SK-MEL-5 (cell line): ENCODE measurements around the gene NXT1. TPM values are rescaled to one million over a fixed set of nuclear protein-coding genes. Genes with fewer than 3 reads are reported as not detected.

Experiments
- DNase-seq: peaks from one replicate; pipeline ENCODE4 v3.0.0-alpha.2; 2016; ENCODE audit warnings: low read depth, low spot score
- in situ Hi-C: cut with HindIII; loops from 2 replicates; pipeline ENCODE4 v1.10.0; 2016; ENCODE audit warnings: low sequenced_read_pairs, high pct_unique_total_duplicates, low pct_unique_long_range_greater_than_20kb
- total RNA-seq: library from RNA; depleted of rRNA; stranded (reverse); fragments of >200 nt; shearing (Covaris generic); gene quantifications from 2 replicates; pipeline ENCODE4 v1.2.3, GENCODE V29; 2014

Gene NXT1
- total RNA-seq, 1 experiment from 2014 or later = 39.8 TPM

DNA sequence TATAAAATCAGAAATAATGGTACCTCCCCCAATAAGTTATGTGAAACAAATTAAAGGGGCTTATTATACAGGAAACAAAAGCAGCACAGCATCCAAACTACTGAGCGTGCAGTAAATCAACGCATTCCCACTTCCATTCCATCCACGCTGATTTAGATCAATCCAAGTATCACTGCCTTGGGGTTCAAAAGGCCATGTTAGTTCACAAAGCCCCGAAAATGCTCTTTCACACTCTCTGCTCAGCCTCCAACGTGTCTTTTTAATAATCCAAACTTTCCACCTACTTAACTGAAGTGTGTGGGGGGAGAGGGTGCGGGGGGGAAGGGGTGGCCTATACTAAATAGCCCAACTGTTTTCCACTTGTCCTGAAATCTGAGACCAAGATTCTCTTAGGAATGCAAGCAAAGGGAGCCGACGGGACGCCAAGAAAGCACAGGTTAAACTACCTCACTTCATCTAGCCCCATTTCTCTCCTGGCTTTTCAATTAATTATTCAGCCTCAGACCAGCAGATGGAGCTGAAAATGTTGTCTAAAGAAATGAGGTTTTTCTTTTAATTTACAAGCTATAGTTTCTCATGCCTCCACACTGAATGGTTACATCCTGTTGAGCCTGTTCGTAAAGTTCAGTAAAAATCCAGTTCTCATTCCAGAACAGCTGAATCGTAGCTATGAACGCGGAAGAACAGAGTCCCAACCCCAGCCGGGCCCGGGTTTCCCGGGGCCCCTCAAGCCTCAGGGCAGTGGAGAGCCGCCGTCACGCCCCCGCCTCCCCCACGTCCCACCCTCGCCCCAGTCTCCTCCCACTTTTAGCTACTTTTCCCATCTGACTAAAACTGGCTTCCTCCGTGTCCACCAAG is 1.0 kb upstream of the NXT1 start:
- in situ Hi-C loops = no loop called here

DNA sequence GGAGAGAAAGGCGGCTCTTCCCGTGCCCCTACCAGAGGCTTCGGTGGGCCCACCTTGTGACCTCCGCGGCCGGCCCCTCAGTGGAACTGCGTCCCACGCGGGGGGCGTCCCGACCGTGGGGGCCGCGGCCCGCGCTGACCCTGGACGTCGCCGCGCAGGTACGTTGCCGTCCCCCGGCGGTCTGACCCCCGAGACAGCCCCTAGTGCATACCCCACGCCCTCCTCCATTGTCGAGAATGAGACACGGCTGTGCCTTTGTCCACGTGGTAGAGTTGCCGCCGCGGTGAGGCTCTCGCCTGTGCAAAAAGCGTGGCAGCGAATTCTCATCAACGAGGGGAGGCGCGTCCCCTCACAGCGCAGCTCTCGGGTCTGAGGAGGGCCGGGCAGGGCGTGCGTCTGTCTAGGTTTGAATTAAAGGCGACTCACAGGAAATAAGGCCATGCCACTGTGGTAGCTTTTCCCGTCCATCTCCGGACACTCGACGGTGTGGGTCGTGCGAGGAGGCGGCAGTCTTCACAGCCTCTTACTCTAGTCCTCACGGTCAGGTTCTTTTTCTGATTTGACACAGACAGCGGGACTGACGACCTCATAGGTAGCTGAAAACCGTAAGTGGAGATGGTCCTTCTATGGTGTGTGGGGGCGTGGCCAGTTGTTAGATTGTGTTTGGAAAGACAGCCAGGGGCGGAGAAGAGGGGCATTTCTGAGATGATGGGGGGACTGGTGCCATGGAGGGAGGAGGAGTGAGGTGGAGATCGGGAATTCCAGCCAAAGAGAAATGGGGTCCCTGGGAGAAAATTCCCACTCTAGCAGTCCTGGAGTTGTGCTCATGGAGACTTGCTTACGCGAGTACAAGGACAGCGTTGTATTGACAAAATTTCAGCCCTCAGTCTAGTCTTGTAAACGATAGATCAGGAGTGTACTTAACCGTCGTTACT is 580 bp downstream of the NXT1 start:
- in situ Hi-C loops = no loop called here
- peak; percentile 47 for DNase-seq

More for the DNA sequence above, 1.0 kb upstream of the NXT1 start:
- peak; percentile 75 for DNase-seq

DNA sequence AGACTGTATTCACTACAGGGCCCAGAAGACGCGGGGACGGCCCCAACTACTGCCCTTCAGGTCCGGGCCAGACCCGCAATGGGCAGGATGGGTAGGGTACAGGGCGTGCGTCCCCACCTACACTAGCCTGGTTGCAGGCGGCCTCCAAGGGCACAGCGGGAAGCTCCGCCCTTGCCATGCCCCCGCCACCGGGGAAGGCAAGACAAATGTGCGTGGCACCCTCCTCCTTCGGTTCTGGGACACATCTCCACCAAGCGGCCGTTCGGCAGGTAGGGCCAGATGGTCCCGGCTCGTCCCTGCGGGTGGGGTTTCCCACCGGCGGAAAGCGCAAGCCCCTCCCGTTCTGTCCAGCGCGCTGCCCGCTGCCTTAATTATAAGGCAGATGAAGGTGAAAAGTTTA is 5.6 kb downstream of the NXT1 start:
- DNase-seq = no peak
- in situ Hi-C loops = no loop called here

DNA sequence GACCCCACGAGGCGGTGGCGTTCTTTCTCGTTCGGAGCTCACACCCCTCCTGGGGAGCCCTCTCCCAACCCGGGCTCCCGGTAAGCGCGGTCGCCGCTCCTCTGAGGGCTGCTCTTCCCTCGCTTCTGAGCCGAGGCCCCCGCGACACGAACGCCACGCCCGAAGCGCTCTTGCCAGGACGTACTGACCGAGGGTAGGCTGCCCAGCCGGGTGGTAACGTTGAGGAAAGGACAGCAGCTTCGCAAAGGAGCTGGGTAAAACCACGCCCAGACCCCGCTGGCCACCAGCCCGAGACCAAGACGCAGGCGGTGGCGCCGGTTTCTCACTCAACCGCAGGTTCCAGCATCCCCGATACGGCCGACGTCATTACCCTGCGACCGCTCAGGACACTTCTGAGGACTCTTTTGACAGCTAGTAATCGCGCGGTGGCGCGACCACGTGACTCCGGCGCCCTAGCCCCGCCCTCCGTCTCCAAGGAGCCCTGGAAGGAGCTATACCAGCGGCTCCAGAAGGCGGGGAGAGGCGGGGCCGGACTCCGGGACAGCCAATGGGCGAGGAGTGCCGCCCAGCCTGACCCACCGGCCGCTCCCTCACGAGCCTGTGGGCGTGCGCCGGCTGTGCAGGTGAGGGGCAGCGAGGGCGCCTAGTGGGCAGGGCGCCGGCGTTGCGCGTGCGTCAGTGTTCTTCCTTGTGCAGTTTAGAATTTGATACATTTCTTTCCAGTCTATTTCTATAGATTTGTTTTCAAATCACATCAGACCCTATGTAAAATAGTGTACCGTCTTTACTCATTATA is 7.4 kb downstream of the NXT1 start:
- peak; percentile 99 for DNase-seq
- in situ Hi-C loops = no loop called here

DNA sequence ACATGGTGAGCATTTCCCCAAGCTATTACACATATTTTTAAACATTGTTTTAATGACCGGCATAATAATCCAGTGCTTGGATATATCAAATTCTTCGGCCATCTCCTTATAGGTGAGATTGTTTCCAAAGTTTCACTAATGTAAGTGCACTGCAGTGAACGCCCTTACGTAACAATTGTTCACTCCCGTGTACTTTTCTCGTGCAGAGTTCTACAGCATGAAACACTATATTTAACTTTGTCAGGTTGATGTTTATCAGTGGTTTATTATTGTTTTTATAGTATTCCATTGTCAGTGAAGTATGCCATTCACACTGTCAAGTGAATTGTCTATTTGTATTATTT is 7.9 kb downstream of the NXT1 start:
- DNase-seq = no peak
- in situ Hi-C loops = no loop called here

GRCh38 chr20:23358923-23359593 is 8.5 kb downstream of the NXT1 start:
- in situ Hi-C loops = no loop called here

GRCh38 chr20:23360531-23360930 is 9.9 kb downstream of the NXT1 start:
- in situ Hi-C loops = no loop called here
- DNase-seq = no peak

More at GRCh38 chr20:23358923-23359593, 8.5 kb downstream of the NXT1 start:
- peak; percentile 91 for DNase-seq

DNA sequence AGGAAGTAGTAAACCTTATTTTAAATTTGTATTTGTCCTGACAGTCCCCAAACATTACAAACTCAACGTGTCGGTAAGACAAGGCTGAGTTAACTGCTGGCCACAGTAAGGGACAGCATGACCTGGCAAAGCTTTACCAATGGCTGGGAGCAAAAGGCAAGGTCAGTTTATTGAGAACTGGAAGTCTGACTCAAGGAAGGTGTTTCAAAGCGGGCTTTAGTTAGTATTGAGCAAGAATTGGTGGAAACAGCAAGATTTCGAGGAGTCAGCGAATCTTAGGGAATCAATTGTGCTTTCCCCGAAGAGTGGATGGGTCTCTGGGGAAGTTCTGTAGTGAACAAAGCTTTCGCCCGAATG is 10.5 kb downstream of the NXT1 start:
- in situ Hi-C loops = no loop called here
- peak; percentile 38 for DNase-seq

DNA sequence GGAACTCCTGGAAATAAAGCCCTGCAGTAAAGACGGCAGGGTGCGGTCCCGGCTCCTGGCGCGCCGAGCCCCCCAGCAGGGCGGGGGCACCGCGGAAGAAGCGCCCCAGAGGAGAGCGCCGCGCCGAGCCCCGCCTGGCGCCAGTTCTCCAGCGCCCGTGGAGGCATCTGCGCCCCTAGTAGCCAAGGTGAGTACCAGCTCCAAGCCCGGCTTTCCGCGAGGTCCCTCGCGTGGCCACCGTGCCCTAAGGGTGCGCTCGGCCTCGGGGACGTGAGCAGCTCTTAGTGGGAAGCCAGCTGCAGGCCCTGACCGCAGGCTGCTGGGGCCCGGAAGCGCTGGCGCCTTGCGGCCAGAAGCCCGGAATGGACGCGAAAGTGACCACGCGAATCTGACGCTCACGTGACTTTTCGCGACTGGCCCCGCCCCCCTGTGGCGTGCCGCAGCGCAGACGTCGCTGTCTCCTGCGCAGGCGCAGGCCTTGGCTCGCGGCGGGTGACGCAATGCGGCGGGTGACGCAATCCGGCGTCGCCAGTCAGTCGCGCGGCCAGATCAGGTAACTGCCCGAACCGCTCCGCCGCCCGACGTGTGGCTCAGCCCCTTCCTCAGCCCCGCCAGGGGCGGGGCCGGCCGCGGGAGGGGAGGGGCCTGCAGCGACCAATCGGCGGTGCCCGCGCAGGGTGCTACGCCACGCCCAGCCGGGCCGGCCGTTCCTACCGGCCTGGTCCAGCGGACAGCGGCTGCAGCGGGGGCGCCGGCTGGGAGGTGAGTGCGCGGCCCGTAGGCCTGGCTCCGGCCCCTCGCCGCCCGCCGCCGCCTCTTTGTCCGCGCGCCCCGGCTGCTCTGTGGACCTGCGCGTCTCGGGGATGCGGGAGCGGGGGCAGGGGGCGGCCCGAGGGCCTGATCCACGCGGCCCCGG is 11.1 kb downstream of the NXT1 start, which contains the start of gene GZF1:
GZF1 (plus strand) TSS at position 707 of the 916 bp plus-strand sequence. CDS start 2,202 bp downstream, outside the sequence.
- in situ Hi-C loops = no loop called here
- peak; percentile 97 for DNase-seq

DNA sequence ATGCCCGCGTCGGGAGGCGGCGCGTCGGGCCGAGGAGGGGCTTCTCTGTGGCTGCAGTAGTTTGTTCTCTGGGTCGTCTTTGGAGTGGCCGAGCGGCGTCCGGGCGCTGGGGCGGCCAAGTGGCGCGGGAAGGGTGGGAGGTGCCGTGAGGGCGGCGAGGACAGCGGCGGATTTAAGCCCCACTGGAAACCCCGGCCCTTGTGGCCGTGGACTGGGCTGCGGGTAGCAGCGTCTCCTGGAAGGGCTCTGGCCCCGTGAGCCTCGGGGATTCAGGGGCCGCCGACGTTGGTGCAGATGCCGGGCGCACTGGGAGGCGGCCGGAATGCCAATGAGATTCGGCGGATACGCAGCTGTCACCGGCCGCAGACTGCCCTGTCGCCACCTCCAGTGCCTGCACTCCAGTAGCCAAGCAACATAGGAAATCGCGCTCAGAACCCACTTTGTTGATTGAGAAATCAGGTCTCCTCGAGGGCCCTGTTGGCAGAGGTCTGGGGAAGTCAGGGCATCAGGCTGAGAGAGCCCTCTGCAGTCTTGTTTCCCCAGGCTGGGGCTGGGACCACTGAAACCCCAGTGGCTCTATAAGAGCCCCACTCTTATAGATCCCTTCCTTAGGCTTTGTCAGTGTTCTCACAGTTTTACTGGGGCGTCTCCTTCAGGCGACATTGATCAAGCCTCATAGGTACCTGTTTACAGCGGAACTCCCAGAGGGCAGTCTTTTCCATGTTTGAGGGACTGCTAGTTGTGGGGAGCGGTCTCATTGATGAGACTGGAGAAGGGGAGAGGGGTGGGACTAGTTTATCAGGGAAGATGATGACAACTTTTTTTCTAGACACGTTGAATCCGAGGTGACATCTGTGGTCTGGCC is 12.0 kb downstream of the NXT1 start:
- in situ Hi-C loops = no loop called here

GRCh38 chr20:23363257-23363649 is 12.7 kb downstream of the NXT1 start:
- in situ Hi-C loops = no loop called here
- no peak for DNase-seq

More for the DNA sequence above, 12.0 kb downstream of the NXT1 start:
- no peak for DNase-seq

DNA sequence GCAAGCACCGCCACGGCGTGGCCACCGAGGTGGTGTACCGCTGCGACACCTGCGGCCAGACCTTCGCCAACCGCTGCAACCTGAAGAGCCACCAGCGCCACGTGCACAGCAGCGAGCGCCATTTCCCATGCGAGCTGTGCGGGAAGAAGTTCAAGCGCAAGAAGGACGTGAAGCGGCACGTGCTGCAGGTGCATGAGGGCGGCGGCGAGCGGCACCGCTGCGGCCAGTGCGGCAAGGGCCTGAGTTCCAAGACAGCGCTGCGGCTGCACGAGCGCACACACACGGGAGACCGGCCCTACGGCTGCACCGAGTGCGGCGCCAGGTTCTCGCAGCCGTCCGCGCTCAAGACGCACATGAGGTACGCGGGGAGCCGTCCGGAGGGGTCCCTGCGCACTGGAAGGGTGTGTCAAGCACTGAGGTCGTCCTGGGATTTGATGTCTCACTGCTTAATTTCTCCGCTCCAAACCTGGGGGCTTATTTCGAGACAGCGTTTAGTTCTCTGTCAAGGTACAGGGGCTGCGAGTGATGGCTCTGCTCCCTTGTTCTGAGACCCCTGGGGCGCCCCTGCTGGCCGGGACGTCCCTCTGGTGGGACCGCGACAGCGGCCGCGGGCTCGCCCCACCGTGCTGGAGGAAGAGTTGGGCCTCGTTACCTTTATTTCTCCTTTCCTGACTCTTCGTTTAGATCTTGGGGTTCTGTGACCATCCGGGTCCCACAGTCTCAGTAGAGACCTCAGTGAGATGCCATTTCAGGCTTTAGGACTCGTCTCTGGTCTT is 15.0 kb downstream of the NXT1 start:
- DNase-seq = no peak
- in situ Hi-C loops = no loop called here

- in situ Hi-C loops = no loop called here
- peak; percentile 33 for DNase-seq
Observed at GRCh38 chr20:23366384-23366783, 15.8 kb downstream of the NXT1 start.

DNA sequence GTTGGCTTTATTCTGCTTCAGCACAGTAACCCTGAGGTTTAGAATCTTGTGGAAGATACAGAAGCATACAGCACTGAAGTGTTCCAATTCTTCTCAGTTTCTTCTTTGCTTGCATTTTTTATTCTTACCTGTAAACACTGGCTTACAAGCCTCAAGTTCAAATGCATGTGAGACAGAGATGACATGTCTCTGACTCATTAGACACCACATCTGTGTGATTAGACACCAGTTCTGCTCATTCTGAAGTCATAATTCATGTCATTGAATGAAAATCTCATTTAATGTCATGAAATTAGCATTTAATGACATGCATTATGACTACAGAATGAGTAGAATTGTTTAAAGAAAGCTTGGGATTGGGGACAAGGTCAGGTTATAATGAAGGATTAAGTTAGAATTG is 17.2 kb downstream of the NXT1 start:
- in situ Hi-C loops = no loop called here
- no peak for DNase-seq
